ENCODE results near the gene ASB10.

Gene ASB10

DNA sequence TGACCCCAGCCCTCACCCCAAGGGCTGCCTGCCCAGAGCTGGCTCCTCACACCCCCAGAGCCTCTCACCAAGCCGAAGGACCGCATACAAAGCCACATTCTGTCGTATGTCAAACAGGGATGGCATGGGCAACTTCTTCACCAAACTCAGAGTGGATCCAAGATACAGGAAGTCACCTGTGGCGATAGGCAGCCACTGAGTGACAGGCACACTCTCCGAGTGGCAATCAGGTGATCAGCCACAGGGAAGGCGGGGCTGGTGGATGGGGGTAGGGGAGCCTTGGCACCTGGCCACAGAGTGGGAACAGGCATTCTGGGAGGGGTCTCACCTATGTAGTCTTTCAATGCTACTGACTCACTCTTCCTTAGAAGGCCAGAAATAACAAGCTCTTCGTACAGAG is 7.1 kb upstream of the ASB10 start:
- WGBS (ENCODE audit: extremely low coverage, insufficient coverage, insufficient read length): no CpG with 5 or more reads among the region's 7 CpGs

GRCh38 chr7:151193203-151193978 is 6.3 kb upstream of the ASB10 start:
- H3K4me1 ChIP-seq (ENCODE audit: control insufficient read depth in 1 of 2, insufficient read depth in 2 of 2, low read length in 2 of 2): no peaks in the 10 kb centered on the region
- H3K23ac ChIP-seq (ENCODE audit: low read length): no peak overlapping the region
- no peak overlapping the region for H3K18ac ChIP-seq (ENCODE audit: low read length)
- H3K27me3 ChIP-seq (ENCODE audit: insufficient read depth, low read length): no peaks in the 10 kb centered on the region
- no peak overlapping the region for H2BK5ac ChIP-seq (ENCODE audit: low read depth, low read length, poor library complexity)
- no peaks in the 10 kb centered on the region for H3K36me3 ChIP-seq (ENCODE audit: control insufficient read depth in 1 of 2, insufficient read depth in 2 of 2, low read length in 2 of 2)
- H3K14ac ChIP-seq (ENCODE audit: low read length): no peak overlapping the region
- H3K4ac ChIP-seq (ENCODE audit: low read depth, low read length): no peak overlapping the region
- no peak for DNase-seq
- H4K8ac ChIP-seq (ENCODE audit: low read depth, low read length): no peak overlapping the region
- peaks cover 1% of the 10 kb centered on the region for H3K9me3 ChIP-seq (ENCODE audit: insufficient read depth, low read depth, low read length)
- H3K27ac ChIP-seq (ENCODE audit: low read depth, low read length): no peak overlapping the region
- no peak overlapping the region for H3K4me2 ChIP-seq (ENCODE audit: low read length)
- no peak overlapping the region for H3K9ac ChIP-seq (ENCODE audit: low read length)
- no CpG with 5 or more reads among the region's 14 CpGs for WGBS (ENCODE audit: extremely low coverage, insufficient coverage, insufficient read length)
- H2AFZ ChIP-seq (ENCODE audit: insufficient read depth, low read length, poor library complexity): no peak overlapping the region
- H4K91ac ChIP-seq (ENCODE audit: low read depth, low read length): no peak overlapping the region
- H2AK5ac ChIP-seq (ENCODE audit: low read length): no peak overlapping the region
- no peak overlapping the region for H2BK12ac ChIP-seq (ENCODE audit: low read length)
- H2BK120ac ChIP-seq (ENCODE audit: insufficient read depth, low read length, poor library complexity): no peak overlapping the region
- no peak overlapping the region for H4K12ac ChIP-seq (ENCODE audit: low read depth, low read length)
- H3K79me1 ChIP-seq (ENCODE audit: low read length): no peaks in the 10 kb centered on the region
- H3K4me3 ChIP-seq (ENCODE audit: low read depth, low read length): no peak overlapping the region
- H3K79me2 ChIP-seq (ENCODE audit: control insufficient read depth, insufficient read depth, low read length, poor library complexity): no peaks in the 10 kb centered on the region

More for the DNA sequence above, 7.1 kb upstream of the ASB10 start:
- H3K18ac ChIP-seq (ENCODE audit: low read length): no peak overlapping the region
- H3K4me2 ChIP-seq (ENCODE audit: low read length): no peak overlapping the region
- H3K4me3 ChIP-seq (ENCODE audit: low read depth, low read length): no peak overlapping the region
- no peak overlapping the region for H3K23ac ChIP-seq (ENCODE audit: low read length)
- H3K36me3 ChIP-seq (ENCODE audit: control insufficient read depth in 1 of 2, insufficient read depth in 2 of 2, low read length in 2 of 2): no peaks in the 10 kb centered on the region
- H3K9me3 ChIP-seq (ENCODE audit: insufficient read depth, low read depth, low read length): peaks cover 3% of the 10 kb centered on the region
- H3K79me1 ChIP-seq (ENCODE audit: low read length): no peaks in the 10 kb centered on the region
- no peak overlapping the region for H2AK5ac ChIP-seq (ENCODE audit: low read length)
- H4K91ac ChIP-seq (ENCODE audit: low read depth, low read length): no peak overlapping the region
- no peaks in the 10 kb centered on the region for H3K79me2 ChIP-seq (ENCODE audit: control insufficient read depth, insufficient read depth, low read length, poor library complexity)
- H3K27ac ChIP-seq (ENCODE audit: low read depth, low read length): no peak overlapping the region
- no peak overlapping the region for H3K9ac ChIP-seq (ENCODE audit: low read length)
- H2BK12ac ChIP-seq (ENCODE audit: low read length): no peak overlapping the region
- H3K14ac ChIP-seq (ENCODE audit: low read length): no peak overlapping the region
- H2BK5ac ChIP-seq (ENCODE audit: low read depth, low read length, poor library complexity): no peak overlapping the region
- H3K4me1 ChIP-seq (ENCODE audit: control insufficient read depth in 1 of 2, insufficient read depth in 2 of 2, low read length in 2 of 2): no peaks in the 10 kb centered on the region
- no peak for DNase-seq
- no peak overlapping the region for H4K12ac ChIP-seq (ENCODE audit: low read depth, low read length)
- H3K27me3 ChIP-seq (ENCODE audit: insufficient read depth, low read length): no peaks in the 10 kb centered on the region
- H3K4ac ChIP-seq (ENCODE audit: low read depth, low read length): no peak overlapping the region
- H2BK120ac ChIP-seq (ENCODE audit: insufficient read depth, low read length, poor library complexity): no peak overlapping the region
- H4K8ac ChIP-seq (ENCODE audit: low read depth, low read length): no peak overlapping the region
- no peak overlapping the region for H2AFZ ChIP-seq (ENCODE audit: insufficient read depth, low read length, poor library complexity)

GRCh38 chr7:151192002-151192539 is 5.0 kb upstream of the ASB10 start:
- H3K36me3 ChIP-seq (ENCODE audit: control insufficient read depth in 1 of 2, insufficient read depth in 2 of 2, low read length in 2 of 2): no peaks in the 10 kb centered on the region
- no peak for DNase-seq
- H4K8ac ChIP-seq (ENCODE audit: low read depth, low read length): no peak overlapping the region
- H3K4me3 ChIP-seq (ENCODE audit: low read depth, low read length): no peak overlapping the region
- no peaks in the 10 kb centered on the region for H3K27me3 ChIP-seq (ENCODE audit: insufficient read depth, low read length)
- H2AK5ac ChIP-seq (ENCODE audit: low read length): no peak overlapping the region
- H3K79me2 ChIP-seq (ENCODE audit: control insufficient read depth, insufficient read depth, low read length, poor library complexity): no peaks in the 10 kb centered on the region
- no peak overlapping the region for H2BK12ac ChIP-seq (ENCODE audit: low read length)
- no peak overlapping the region for H4K91ac ChIP-seq (ENCODE audit: low read depth, low read length)
- no peak overlapping the region for H3K9ac ChIP-seq (ENCODE audit: low read length)
- no peak overlapping the region for H2AFZ ChIP-seq (ENCODE audit: insufficient read depth, low read length, poor library complexity)
- H3K79me1 ChIP-seq (ENCODE audit: low read length): no peaks in the 10 kb centered on the region
- H2BK120ac ChIP-seq (ENCODE audit: insufficient read depth, low read length, poor library complexity): no peak overlapping the region
- no peaks in the 10 kb centered on the region for H3K4me1 ChIP-seq (ENCODE audit: control insufficient read depth in 1 of 2, insufficient read depth in 2 of 2, low read length in 2 of 2)
- H2BK5ac ChIP-seq (ENCODE audit: low read depth, low read length, poor library complexity): no peak overlapping the region
- no peak overlapping the region for H3K4ac ChIP-seq (ENCODE audit: low read depth, low read length)
- H3K9me3 ChIP-seq (ENCODE audit: insufficient read depth, low read depth, low read length): no peaks in the 10 kb centered on the region
- no peak overlapping the region for H3K23ac ChIP-seq (ENCODE audit: low read length)
- H3K18ac ChIP-seq (ENCODE audit: low read length): no peak overlapping the region
- no CpG with 5 or more reads among the region's 23 CpGs for WGBS (ENCODE audit: extremely low coverage, insufficient coverage, insufficient read length)
- H3K14ac ChIP-seq (ENCODE audit: low read length): no peak overlapping the region
- no peak overlapping the region for H3K27ac ChIP-seq (ENCODE audit: low read depth, low read length)
- H3K4me2 ChIP-seq (ENCODE audit: low read length): no peak overlapping the region
- no peak overlapping the region for H4K12ac ChIP-seq (ENCODE audit: low read depth, low read length)

- Histone ChIP-seq H3K36me3 (ENCODE audit: control insufficient read depth in 1 of 2, insufficient read depth in 2 of 2, low read length in 2 of 2) (no peaks in the 10 kb centered on the region), H3K79me2 (ENCODE audit: control insufficient read depth, insufficient read depth, low read length, poor library complexity) (no peaks in the 10 kb centered on the region), H3K27me3 (ENCODE audit: insufficient read depth, low read length) (no peaks in the 10 kb centered on the region), H3K4me1 (ENCODE audit: control insufficient read depth in 1 of 2, insufficient read depth in 2 of 2, low read length in 2 of 2) (no peaks in the 10 kb centered on the region), H2BK120ac (ENCODE audit: insufficient read depth, low read length, poor library complexity) (no peak overlapping the region), H3K79me1 (ENCODE audit: low read length) (no peaks in the 10 kb centered on the region), H4K8ac (ENCODE audit: low read depth, low read length) (no peak overlapping the region), H2AFZ (ENCODE audit: insufficient read depth, low read length, poor library complexity) (no peak overlapping the region), H3K4me2 (ENCODE audit: low read length) (no peak overlapping the region), H3K14ac (ENCODE audit: low read length) (no peak overlapping the region), H4K91ac (ENCODE audit: low read depth, low read length) (no peak overlapping the region), H2BK5ac (ENCODE audit: low read depth, low read length, poor library complexity) (no peak overlapping the region), H3K9me3 (ENCODE audit: insufficient read depth, low read depth, low read length) (no peaks in the 10 kb centered on the region), H4K12ac (ENCODE audit: low read depth, low read length) (no peak overlapping the region), H3K9ac (ENCODE audit: low read length) (no peak overlapping the region), H3K23ac (ENCODE audit: low read length) (no peak overlapping the region), H3K18ac (ENCODE audit: low read length) (no peak overlapping the region), H3K4ac (ENCODE audit: low read depth, low read length) (no peak overlapping the region), H2AK5ac (ENCODE audit: low read length) (no peak overlapping the region), H2BK12ac (ENCODE audit: low read length) (no peak overlapping the region), H3K4me3 (ENCODE audit: low read depth, low read length) (no peak overlapping the region), H3K27ac (ENCODE audit: low read depth, low read length) (no peak overlapping the region)
- peak in 1 of 2 donors; percentile 25 for DNase-seq
- WGBS (ENCODE audit: extremely low coverage, insufficient coverage, insufficient read length): no CpG with 5 or more reads among the region's 12 CpGs
Measured at GRCh38 chr7:151191544-151191943, 4.5 kb upstream of the ASB10 start.
